BJ (cell line): ENCODE measurements around the gene C3orf52. TPM values are rescaled to one million over a fixed set of nuclear protein-coding genes. Genes with fewer than 3 reads are reported as not detected.
"Not testable (repeated sequence)": the region's sequence is repeated elsewhere in the genome, so short reads cannot be mapped to it uniquely, and the experiment has no call there.

Source experiments
- CTCF ChIA-PET: fragments of 350-600 bp; formaldehyde crosslinking; extraction: SDS; loops from one replicate; lab custom pipeline; 2021; ENCODE audit warnings: antibody characterized with exemption, inconsistent platforms; lab: Yijun Ruan, JAX
- POLR2A ChIA-PET: fragments of 300-600 bp; sonication (Branson Sonifier 250); formaldehyde crosslinking; extraction: SDS; loops from one replicate; lab custom pipeline; 2021; ENCODE audit warnings: antibody characterized with exemption; lab: Charles Lee
- DNase-seq: peaks from one replicate; pipeline ENCODE4 v3.0.0-alpha.2; 2011; ENCODE audit warnings: low read depth
- H3K27me3 ChIP-seq: 2 replicates; pipeline ENCODE4 v1.6.0; 2011; ENCODE audit warnings: low read length; ENCODE audit not compliant: control insufficient read depth, insufficient read depth
- H3K36me3 ChIP-seq: 2 replicates; pipeline ENCODE4 v1.5.1; 2011; ENCODE audit warnings: low read length; ENCODE audit not compliant: control insufficient read depth, insufficient read depth
- H3K4me3 ChIP-seq: 2 replicates; pipeline ENCODE4 v1.5.1; 2011; ENCODE audit warnings: low read depth, mild to moderate bottlenecking, control low read depth, low read length
- CTCF ChIP-seq: IDR thresholded peaks from 2 replicates; pipeline ENCODE4 v1.5.1; 2011; ENCODE audit warnings: low read depth, mild to moderate bottlenecking, control low read depth, inconsistent platforms, low read length, moderate library complexity; ENCODE audit not compliant: insufficient read depth
- polyA minus RNA-seq: library from RNA; depleted of rRNA, polyadenylated mRNA; stranded (reverse); fragments of >200 nt; gene quantifications from 2 replicates; pipeline ENCODE4 v1.2.3, GENCODE V29; 2011; rRNA and poly(A)+ RNA removed
- polyA plus RNA-seq: library from polyadenylated mRNA; depleted of rRNA; stranded (reverse); fragments of >200 nt; gene quantifications from 2 replicates; pipeline ENCODE4 v1.2.3, GENCODE V29; 2011; rRNA removed

The C3orf52 gene
- 4.5 and 5.6 TPM in 2 replicates for polyA plus RNA-seq
- polyA minus RNA-seq: 6.2 and 6.5 TPM in 2 replicates

- no peaks in the 10 kb centered on the region for H3K27me3 ChIP-seq
- DNase-seq: no peak
- CTCF ChIA-PET: interaction anchor here (0.6 to 0.9 kb wide), 2 partner anchors 12 to 73 kb away, joined by 3 to 4 read pairs; no protein-coding TSS in a partner anchor
- no peaks in the 10 kb centered on the region for H3K36me3 ChIP-seq
- POLR2A ChIA-PET: interaction anchor here (0.6 kb wide), 1 partner anchor 56 kb away, joined by 3 read pairs; no protein-coding TSS in a partner anchor
- peak; percentile 32; the same call in 1 of the 2 replicates for TF ChIP-seq CTCF
- H3K4me3 ChIP-seq: peak within 1 kb of the TSS; percentile 56
Observed at GRCh38 chr3:112086076-112086854, at the start of gene C3orf52. Gene C3orf52, plus strand, starts transcription at chr3:112086389. Its CDS starts 19 bp downstream, at chr3:112086408.

GRCh38 chr3:112037194-112037593 is 49.0 kb upstream of the C3orf52 start:
- CTCF ChIA-PET, H3K36me3 ChIP-seq, DNase-seq, H3K4me3 ChIP-seq, POLR2A ChIA-PET, H3K27me3 ChIP-seq: not testable (repeated sequence)

GRCh38 chr3:112038863-112039262 is 47.3 kb upstream of the C3orf52 start:
- CTCF ChIA-PET: interaction anchor here (1.0 to 1.6 kb wide), 4 partner anchors 26 to 461 kb away, joined by 3 to 8 read pairs (median 4); no protein-coding TSS in a partner anchor
- Histone ChIP-seq H3K4me3 (no peak overlapping the region), H3K36me3 (no peaks in the 10 kb centered on the region), H3K27me3 (no peaks in the 10 kb centered on the region)
- DNase-seq: no peak
- no peak for TF ChIP-seq CTCF
- POLR2A ChIA-PET: interaction anchor here (0.5 kb wide), 1 partner anchor 14 kb away, joined by 4 read pairs; no protein-coding TSS in a partner anchor

- no peak overlapping the region for H3K4me3 ChIP-seq
- no peak for TF ChIP-seq CTCF
- DNase-seq: no peak
- no peaks in the 10 kb centered on the region for H3K27me3 ChIP-seq
- no peaks in the 10 kb centered on the region for H3K36me3 ChIP-seq
- POLR2A ChIA-PET: no interaction called here
- CTCF ChIA-PET: interaction anchor here (1.2 to 2.9 kb wide), 4 partner anchors 13 to 372 kb away, joined by 4 to 11 read pairs (median 6); no protein-coding TSS in a partner anchor
Observed at GRCh38 chr3:112041321-112041720, 44.9 kb upstream of the C3orf52 start.

- Histone ChIP-seq H3K27me3 (no peaks in the 10 kb centered on the region), H3K4me3 (no peak overlapping the region), H3K36me3 (no peaks in the 10 kb centered on the region)
- DNase-seq: no peak
- POLR2A ChIA-PET: no interaction called here
- no peak for TF ChIP-seq CTCF
- CTCF ChIA-PET: interaction anchor here (0.6 to 4.2 kb wide), 25 partner anchors 8 to 427 kb away, joined by 3 to 24 read pairs (median 5); partner anchors contain the start of genes ABHD10 and TMPRSS7
Observed at GRCh38 chr3:112042842-112043280, 43.3 kb upstream of the C3orf52 start.
